Heart left ventricle (tissue), 13 donors: ENCODE data around the gene IZUMO1R.

Experiments
- POLR2A ChIP-seq, 2 donors: fragments of 450-650 bp; IDR thresholded peaks; one replicate each; pipeline ENCODE4 v1.6.1; 2017; ENCODE audit warnings: antibody characterized with exemption in 2 of 2, mild to moderate bottlenecking in 2 of 2, moderate library complexity in 2 of 2
- TF ChIP-seq, protein P1 (sequence below), 12 donors: fragments of 200-600 bp; sonication (generic) in 4 of 12; IDR thresholded peaks; one replicate each; pipeline versions ENCODE4 v1.5.0 to v1.8.0; 2018 to 2022; ENCODE audit warnings: antibody characterized with exemption in 12 of 12, mild to moderate bottlenecking in 5 of 12
- donor health status: ischemic (EF 13 %, LVEDD 7.1; RV severe dilation, severe dysfunction).
- donor health status: DM: no; HTN: yes; CAD: no.
- donor health status: DM: no; HTN: no; CAD: no.
- donor health status: ischemic (EF 25% LVEDD 6.9; RV normal size, moderate dysfunction).
- donor health status: ischemic (EF 25% LVEDD 5.7; RV mildly dilated, moderate dysfunction).
- donor health status: ischemic (EF 35%, LVEDD 5.7; RV mildly dilated, moderate dysfunction).
- donor health status: nonischemic (EF 11% LVEDD 7.7; RV severe dilation, severe dysfunction).
- donor health status: DM: yes; HTN: yes; CAD: no.
- donor health status: PGD.
- donor health status: ischemic (EF 29% LVEDD 5.4; RV normal size, mild dysfunction).
- donor health status: nonischemic (EF 23%, LVEDD 6.1; RV moderate dilation, normal function).

DNA sequence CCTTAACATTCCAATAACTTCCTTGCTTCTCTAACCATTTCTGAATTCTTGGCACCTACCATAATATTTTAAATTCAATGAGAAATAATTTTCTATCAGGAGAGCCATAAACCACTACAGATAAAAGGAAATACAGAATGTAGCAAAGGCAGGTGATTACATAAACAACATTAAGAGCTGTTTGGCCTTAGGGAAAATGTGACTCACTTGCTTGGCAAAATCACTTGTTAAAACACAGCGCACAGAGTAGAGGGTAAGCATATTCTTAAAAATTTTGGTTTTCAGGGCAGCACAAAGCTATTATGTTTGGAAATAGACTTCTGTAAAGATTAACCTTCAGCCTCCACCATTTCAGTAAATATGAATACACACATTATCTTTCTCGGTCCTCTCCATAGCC lies 26.4 kb downstream of the IZUMO1R start:
- TF ChIP-seq POLR2A (IDR thresholded peaks at IDR 0.05): no peak
- TF ChIP-seq, protein P1, sequence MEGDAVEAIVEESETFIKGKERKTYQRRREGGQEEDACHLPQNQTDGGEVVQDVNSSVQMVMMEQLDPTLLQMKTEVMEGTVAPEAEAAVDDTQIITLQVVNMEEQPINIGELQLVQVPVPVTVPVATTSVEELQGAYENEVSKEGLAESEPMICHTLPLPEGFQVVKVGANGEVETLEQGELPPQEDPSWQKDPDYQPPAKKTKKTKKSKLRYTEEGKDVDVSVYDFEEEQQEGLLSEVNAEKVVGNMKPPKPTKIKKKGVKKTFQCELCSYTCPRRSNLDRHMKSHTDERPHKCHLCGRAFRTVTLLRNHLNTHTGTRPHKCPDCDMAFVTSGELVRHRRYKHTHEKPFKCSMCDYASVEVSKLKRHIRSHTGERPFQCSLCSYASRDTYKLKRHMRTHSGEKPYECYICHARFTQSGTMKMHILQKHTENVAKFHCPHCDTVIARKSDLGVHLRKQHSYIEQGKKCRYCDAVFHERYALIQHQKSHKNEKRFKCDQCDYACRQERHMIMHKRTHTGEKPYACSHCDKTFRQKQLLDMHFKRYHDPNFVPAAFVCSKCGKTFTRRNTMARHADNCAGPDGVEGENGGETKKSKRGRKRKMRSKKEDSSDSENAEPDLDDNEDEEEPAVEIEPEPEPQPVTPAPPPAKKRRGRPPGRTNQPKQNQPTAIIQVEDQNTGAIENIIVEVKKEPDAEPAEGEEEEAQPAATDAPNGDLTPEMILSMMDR (IDR thresholded peaks at IDR 0.05): no peak
